HuH-7.5 (cell line): ENCODE results near the gene CHST11.
"Not testable (repeated sequence)": the region's sequence is repeated elsewhere in the genome, so short reads cannot be mapped to it uniquely, and the experiment has no call there.

Experiments used
- DNase-seq: peaks from one replicate; pipeline ENCODE4 v3.0.0; 2011; ENCODE audit warnings: low spot score

CHST11 gene

GRCh38 chr12:104741077-104741476 is 284.3 kb downstream of the CHST11 start:
- DNase-seq, result no peak

DNA sequence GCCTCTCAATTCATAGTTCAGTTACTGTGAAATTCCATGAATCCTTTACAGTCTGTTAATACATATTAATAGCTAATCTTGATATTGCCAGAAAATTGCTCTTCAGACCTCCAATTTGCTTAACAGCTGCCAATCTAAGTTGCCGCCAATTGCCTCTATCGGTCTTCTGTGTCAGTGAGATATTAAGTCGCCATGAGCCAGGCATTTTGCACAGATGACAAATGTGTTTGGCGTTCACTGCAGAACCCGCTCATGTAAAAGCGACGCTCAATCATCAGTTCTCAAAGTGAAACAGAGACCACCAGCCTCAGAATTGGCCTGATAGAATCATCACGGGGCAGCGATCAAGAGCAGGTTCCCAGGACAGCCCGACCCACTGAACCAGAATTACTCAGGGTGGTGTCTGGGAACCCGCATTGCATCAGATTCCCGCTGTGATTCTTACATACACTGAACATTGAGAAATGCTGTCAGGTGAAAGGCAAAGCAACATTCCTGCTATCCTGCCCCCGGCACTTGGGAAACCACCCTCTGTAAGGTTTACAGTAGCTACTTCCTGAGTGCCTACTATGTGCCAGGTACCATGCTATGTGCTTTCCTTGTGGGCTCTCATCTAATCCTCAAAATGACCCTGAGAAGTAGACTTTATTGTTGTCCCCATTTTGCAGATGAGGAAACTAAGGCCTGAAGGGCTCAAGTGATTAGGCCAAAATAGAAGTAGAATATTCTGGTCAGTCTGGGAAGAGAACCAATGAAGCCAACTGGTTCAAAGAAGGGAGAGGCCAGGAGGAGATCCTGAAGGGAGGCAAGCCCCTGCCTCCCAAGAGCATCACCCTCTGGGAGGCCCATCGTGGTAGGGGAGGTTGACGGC is 285.0 kb downstream of the CHST11 start:
- no peak for DNase-seq

GRCh38 chr12:104742551-104743201 is 285.9 kb downstream of the CHST11 start:
- DNase-seq, result no peak

GRCh38 chr12:104743202-104743580 is 286.4 kb downstream of the CHST11 start:
- no peak for DNase-seq

DNA sequence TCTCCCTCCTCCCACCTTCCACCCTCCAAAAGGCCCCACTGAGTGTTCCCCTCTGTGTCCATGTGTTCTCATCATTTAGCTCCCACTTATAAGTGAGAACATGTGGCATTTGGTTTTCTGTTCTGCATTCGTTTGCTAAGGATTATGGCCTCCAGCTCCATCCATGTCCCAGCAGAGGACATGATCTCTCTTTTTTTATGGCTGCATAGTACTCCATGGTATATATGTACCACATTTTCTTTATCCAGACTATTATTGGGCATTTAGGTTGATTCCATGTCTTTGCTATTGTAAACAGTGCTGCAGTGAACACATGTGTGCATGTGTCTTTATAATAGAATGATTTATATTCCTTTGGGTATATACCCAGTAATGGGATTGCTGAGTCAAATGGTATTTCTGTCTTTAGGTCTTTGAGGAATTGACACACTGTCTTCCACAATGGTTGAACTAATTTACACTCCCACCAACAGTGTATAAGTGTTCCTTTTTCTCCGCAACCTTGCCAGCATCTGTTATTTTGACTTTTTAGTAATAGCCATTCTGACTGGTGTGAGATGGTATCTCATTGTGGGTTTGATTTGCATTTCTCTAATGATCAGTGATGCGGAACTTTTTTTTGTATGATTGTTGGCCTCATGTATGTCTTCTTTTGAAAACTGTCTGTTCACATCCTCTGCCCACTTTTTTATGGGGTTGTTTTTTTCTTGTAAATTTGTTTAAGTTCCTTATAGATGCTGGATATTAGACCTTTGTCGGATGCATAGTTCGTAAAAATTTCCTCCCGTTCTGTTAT is 287.2 kb downstream of the CHST11 start:
- DNase-seq, result not testable (repeated sequence)

- DNase-seq, result no peak
Measured at GRCh38 chr12:104746467-104747088, 289.8 kb downstream of the CHST11 start.

DNA sequence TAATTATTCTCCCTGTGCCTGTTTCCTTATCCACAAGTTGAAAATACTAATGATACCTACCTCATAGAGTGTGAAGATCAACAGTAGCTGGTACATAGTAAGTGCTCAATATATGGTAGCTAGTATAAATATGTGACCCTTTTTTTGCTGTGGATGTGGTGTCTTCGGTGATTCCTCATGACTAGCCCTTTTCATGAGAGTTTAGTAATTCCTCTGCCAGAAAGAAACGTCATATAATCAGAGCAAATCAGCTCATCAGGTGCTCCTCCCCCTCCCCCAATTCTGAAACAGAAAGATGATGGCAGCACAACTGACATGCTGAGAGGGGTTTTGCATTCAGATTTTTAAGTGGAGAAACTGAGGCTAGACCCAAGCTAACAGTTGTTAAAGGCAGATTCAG is 290.6 kb downstream of the CHST11 start:
- no peak for DNase-seq

DNA sequence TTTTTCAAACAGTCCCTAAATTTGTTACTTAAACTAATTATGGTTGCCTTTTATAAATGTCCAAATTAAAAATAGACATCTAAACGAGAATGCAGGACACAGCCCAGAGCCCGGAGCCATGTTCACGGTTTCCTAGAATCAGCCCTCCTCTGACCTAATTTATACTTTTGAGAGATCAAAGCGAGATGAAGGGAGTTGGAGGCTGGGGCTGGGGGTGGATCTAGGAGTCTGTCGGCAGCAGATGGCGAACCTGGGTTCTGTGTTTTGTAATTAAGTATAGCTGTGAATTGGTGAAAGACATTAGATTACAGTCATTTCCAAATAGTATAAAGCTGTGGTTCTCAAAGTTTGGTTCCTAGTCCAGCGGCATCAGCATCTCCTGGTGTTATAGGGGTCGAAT is 291.2 kb downstream of the CHST11 start:
- DNase-seq, result no peak

DNA sequence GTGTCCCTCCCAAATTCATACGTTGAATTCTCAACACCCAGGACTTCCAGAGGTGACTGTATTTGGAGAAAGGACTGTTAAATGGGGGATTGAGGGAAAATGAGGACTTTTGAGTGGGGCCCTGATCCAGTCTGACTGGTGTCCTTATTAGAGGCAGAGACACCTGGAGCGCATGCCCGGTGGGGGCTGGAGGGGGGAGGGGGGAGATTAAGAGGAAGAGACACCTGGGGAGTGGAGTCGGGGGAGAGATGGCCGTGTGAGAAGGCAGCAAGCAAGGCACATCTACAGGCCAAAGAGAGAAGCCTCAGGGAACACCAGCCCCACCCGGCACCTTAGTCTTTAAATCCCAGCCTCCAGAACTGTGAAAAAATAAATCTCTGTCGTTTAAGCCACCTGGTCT is 291.6 kb downstream of the CHST11 start:
- no peak for DNase-seq

DNA sequence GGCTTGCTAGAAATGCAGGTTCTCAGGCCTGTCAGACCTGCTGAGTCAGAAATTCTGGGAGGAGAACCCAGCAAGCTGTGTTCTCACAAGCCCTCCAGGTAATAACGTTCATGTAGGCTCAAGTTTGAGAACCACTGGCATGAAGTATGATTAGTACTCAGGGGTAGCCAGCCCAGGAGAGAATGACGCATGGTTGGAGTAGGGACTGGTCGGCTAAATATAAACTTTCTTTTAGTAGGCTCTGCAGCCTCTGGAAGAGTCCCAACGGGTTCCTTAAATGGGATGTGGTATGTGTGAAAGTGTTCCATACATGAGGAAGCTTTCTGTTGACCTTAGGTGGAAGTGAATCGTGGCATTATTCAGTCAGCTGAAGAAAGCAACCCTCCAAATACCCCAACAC is 292.0 kb downstream of the CHST11 start:
- no peak for DNase-seq

DNA sequence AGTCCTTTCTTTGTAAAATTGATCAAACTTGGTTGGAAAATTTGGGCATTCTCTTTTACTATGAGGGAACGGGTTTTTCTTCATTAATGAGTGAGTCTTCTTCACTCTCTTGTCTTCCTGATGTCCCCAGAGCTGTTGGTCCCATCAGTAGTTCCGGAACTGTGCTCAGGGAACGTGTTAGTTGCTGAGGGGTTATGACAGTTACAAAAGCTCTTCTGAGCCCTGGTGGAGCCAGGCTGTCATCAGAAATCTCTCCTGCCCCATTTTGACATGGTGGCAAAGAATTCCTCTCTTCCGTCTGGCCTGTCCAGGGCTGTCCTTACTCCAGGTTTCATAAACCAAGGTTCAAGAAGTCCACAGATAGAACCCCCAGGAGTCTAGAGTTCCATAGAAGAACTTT is 292.8 kb downstream of the CHST11 start:
- no peak for DNase-seq

GRCh38 chr12:104750061-104750460 is 293.3 kb downstream of the CHST11 start:
- no peak for DNase-seq

GRCh38 chr12:104751120-104751519 is 294.4 kb downstream of the CHST11 start:
- DNase-seq, result no peak

DNA sequence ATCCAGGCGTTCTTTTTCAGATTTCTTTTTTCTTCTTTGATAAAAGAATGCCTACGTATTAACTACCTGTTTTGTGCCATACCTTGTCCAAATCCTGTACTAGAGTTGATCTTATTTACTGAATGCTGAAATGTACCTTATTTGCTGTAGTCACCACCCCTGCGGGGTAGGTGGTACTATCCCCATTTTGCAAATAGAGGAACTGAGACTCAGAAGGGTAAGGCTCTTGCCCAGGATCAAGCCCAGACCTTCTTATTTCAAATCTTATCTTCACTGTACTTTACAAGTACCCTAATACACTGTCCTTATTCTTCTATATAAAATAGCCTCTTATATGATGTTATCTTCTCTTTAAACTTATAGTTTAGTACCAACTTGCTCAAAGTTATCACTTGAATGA is 294.8 kb downstream of the CHST11 start:
- DNase-seq, result no peak

GRCh38 chr12:104752016-104752415 is 295.3 kb downstream of the CHST11 start:
- no peak for DNase-seq

DNA sequence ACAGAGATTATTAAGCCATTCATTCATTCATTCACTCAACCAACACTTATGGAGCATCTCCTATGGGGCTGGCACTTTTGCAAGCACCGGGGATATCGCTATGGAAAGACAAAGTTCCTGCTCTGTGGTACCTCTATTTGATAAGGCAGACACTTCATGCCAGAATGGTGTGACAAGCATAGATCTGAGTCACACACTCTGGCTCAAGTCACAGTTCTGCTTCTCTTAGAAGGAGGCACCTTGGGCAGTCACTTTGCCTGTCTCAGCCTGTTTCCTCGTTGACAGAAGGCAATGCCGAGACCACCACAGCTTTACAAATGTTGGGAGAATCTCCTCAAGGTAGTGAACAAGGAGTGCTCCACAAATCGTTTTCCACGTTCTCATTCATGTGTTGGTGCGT is 296.1 kb downstream of the CHST11 start:
- DNase-seq, result no peak

DNA sequence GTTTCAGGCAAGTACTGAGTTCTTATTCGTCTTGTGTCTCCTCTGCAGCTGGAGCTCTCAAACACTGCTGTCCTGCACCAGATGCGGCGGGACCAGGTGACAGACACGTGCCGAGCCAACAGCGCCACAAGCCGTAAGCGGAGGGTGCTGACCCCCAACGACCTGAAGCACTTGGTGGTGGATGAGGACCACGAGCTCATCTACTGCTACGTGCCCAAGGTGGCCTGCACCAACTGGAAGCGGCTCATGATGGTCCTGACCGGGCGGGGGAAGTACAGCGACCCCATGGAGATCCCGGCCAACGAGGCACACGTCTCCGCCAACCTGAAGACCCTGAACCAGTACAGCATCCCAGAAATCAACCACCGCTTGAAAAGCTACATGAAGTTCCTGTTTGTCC is 300.2 kb downstream of the CHST11 start:
- DNase-seq, result no peak

GRCh38 chr12:104758771-104759170 is 302.0 kb downstream of the CHST11 start:
- DNase-seq, result no peak

DNA sequence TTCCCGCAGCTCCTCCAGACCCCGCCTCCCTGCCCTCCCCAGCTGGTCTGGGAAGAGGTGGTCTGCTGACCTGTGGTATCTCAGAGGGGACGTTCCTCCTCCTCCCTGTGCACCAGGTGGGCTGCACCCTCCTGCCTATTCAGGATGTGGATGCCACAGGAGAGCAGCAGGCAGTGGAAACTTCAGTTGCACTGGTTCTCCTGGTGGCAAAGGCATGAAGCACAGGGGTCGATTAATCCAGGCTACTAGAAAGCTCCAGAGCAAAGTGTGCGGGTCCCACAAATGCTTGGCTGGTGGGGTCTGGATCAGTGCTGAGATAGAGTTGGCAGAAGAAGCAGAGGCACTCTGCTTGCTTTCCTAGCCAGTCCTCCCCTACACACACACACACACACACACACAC is 304.3 kb downstream of the CHST11 start:
- no peak for DNase-seq

GRCh38 chr12:104761611-104762010 is 304.9 kb downstream of the CHST11 start:
- no peak for DNase-seq

GRCh38 chr12:104763168-104763805 is 306.5 kb downstream of the CHST11 start:
- no peak for DNase-seq
